ENCODE measurements around the gene ABLIM1.

DNA sequence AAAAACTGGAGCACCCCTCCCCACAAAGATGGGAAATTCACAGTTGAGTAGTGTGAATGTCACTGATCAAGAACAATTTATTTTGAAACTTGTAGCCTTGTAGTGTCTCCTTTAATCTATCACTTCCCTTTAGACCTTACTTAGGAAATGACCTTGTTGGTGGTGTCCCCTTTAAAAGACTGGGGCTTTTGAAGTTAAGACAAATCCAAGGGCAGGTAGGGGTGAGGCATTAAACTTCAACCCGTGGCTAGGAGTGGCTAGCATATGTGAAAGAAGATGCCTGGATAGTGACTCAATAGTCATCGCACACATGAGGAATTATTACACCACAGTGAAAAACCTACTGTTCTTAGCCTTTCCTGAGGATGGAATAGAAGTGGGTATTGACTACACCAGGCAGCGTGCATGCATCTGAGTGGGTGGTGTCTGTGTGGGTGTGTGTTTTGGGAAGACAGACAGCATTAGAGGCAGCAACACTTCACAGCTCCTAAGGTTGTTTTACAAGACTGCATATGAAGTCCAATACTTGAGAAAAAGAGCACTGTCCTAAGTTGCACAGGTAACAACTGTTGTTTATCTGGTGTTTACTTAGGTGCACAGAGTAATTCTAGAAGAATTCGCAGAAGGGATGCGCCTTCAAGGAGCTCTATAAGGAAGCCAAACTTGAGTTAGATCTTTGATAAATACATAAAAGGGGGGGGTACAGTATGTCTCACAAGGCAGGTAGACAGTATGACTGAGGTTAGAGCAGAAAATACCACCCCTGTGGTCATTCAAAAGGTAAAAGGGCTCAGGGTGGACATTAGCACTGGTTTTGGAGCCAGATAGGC is 32.9 kb downstream of the ABLIM1 start:
- TF ChIP-seq POLR2A (IDR thresholded peaks at IDR 0.05): no peak
- TF ChIP-seq, protein P1, sequence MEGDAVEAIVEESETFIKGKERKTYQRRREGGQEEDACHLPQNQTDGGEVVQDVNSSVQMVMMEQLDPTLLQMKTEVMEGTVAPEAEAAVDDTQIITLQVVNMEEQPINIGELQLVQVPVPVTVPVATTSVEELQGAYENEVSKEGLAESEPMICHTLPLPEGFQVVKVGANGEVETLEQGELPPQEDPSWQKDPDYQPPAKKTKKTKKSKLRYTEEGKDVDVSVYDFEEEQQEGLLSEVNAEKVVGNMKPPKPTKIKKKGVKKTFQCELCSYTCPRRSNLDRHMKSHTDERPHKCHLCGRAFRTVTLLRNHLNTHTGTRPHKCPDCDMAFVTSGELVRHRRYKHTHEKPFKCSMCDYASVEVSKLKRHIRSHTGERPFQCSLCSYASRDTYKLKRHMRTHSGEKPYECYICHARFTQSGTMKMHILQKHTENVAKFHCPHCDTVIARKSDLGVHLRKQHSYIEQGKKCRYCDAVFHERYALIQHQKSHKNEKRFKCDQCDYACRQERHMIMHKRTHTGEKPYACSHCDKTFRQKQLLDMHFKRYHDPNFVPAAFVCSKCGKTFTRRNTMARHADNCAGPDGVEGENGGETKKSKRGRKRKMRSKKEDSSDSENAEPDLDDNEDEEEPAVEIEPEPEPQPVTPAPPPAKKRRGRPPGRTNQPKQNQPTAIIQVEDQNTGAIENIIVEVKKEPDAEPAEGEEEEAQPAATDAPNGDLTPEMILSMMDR (IDR thresholded peaks at IDR 0.05 in 4 of 5, conservative IDR thresholded peaks at IDR 0.05 in 1 of 5): no peak
